Lower leg skin (tissue), 4 donors: ENCODE measurements around the gene LRP1B. TPM values are rescaled to one million over a fixed set of nuclear protein-coding genes. Genes with fewer than 3 reads are reported as not detected.

Experiments
- DNase-seq, 2 donors: peaks; one replicate each; pipeline ENCODE4 v3.0.0-alpha.2; 2019; ENCODE audit warnings: low spot score in 2 of 2
- H3K4me3 ChIP-seq: fragments of 200-600 bp; sonication (generic); 2 replicates; pipeline ENCODE4 v1.5.1; 2017; ENCODE audit warnings: mild to moderate bottlenecking, low read depth; ENCODE audit not compliant: poor library complexity, severe bottlenecking
- POLR2A ChIP-seq, 2 donors: fragments of 450-650 bp; IDR thresholded peaks; one replicate each; pipeline ENCODE4 v1.6.1; 2016 to 2017; ENCODE audit warnings: antibody characterized with exemption in 2 of 2, mild to moderate bottlenecking in 1 of 2, moderate library complexity in 1 of 2
- WGBS, 2 donors: methylation state at CpG; one replicate each; pipeline ENCODE4 v1.1.5; 2018; 5-methylcytosine and 5-hydroxymethylcytosine counted together
- intact Hi-C: fragments of 100-400 bp; cut with DNase I; formaldehyde crosslinking; loops from one replicate; pipeline ENCODE4 v1.15.0; 2023; ENCODE audit warnings: low total_unique reads
- total RNA-seq, 4 donors: library from RNA; depleted of rRNA; stranded (reverse); fragments of >200 nt; gene quantifications; one replicate each; pipeline ENCODE4 v1.1.0, GENCODE V29; 2016
- TF ChIP-seq, protein P1 (sequence below), 3 donors: fragments of 450-650 bp; IDR thresholded peaks; one replicate each; pipeline ENCODE4 v1.5.1; 2016; ENCODE audit warnings: antibody characterized with exemption in 3 of 3, mild to moderate bottlenecking in 3 of 3, moderate library complexity in 2 of 3

LRP1B gene
- total RNA-seq, 4 donors from 2014 or later: 0.80 to 1.6 (median 1.0) TPM

DNA sequence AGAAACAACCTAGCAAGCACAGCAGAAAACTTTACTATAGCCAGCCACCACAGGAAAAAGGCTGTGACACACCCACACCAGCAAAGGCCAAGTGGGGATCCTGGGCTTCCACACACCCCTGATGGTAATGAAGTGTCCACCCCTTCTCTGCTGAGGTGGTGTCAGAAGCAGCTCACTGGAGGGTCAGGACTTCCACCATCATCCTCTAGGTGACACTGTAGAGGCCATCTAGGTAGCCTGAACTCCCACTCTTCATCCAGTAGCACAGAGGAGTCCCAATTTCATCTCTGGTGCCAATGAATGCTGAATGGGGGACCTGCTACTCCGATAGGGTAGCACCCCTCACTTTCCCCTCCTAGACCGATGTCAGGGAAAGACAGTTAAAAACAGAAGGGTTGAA lies 1544.4 kb downstream of the LRP1B start:
- H3K4me3 ChIP-seq: no peak overlapping the region
- 82 to 85% methylated on average over 2 of the region's 2 CpGs for WGBS, 2 donors
- no peak for TF ChIP-seq POLR2A (IDR thresholded peaks at IDR 0.05)
- no peak for DNase-seq
- intact Hi-C loops: no loop called here

DNA sequence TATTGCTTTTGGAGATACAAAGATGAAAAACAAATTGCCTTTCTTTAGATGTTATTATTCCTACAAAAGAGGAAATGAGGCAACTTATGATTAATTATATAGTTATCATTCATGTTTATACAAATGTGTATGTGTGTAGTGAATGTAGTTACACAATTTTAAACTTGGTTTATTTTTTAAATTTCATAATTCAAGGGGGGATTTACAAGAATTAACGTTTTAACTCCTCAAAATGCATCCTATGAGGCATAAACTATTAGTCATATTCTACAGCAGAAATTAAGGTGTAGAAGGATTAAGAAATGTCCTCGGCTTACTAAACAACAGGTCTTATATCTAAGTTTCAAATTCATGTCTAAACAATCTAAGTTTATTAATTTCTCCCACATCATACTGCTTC lies 1545.8 kb downstream of the LRP1B start:
- no peak overlapping the region for H3K4me3 ChIP-seq
- intact Hi-C loops: no loop called here
- TF ChIP-seq, protein P1, sequence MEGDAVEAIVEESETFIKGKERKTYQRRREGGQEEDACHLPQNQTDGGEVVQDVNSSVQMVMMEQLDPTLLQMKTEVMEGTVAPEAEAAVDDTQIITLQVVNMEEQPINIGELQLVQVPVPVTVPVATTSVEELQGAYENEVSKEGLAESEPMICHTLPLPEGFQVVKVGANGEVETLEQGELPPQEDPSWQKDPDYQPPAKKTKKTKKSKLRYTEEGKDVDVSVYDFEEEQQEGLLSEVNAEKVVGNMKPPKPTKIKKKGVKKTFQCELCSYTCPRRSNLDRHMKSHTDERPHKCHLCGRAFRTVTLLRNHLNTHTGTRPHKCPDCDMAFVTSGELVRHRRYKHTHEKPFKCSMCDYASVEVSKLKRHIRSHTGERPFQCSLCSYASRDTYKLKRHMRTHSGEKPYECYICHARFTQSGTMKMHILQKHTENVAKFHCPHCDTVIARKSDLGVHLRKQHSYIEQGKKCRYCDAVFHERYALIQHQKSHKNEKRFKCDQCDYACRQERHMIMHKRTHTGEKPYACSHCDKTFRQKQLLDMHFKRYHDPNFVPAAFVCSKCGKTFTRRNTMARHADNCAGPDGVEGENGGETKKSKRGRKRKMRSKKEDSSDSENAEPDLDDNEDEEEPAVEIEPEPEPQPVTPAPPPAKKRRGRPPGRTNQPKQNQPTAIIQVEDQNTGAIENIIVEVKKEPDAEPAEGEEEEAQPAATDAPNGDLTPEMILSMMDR (IDR thresholded peaks at IDR 0.05): no peak
- no peak for TF ChIP-seq POLR2A (IDR thresholded peaks at IDR 0.05)
- no peak for DNase-seq
- WGBS, 2 donors: 39 to 61% methylated on average over 2 of the region's 2 CpGs

DNA sequence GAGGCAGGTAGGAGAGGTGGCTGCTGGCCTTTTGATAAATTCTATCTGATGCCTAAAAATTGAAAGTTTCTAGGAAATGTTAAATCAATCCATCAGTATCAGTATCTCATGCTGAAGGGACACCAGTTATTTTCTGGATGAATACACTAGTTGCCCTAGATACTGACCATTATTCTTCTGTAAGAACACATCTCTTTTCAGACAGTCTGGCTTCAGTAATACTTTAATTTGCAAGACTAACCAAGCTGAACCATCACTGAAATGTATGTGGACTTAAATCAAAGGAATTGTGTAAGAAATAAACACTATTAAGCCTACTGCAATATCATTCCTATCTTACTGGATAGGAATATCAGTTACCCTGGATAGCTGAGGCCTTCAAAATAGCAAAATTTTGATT lies 1546.3 kb downstream of the LRP1B start:
- TF ChIP-seq POLR2A (IDR thresholded peaks at IDR 0.05): no peak
- TF ChIP-seq, protein P1 (IDR thresholded peaks at IDR 0.05): no peak
- intact Hi-C loops: no loop called here
- no peak for DNase-seq
- H3K4me3 ChIP-seq: no peak overlapping the region

DNA sequence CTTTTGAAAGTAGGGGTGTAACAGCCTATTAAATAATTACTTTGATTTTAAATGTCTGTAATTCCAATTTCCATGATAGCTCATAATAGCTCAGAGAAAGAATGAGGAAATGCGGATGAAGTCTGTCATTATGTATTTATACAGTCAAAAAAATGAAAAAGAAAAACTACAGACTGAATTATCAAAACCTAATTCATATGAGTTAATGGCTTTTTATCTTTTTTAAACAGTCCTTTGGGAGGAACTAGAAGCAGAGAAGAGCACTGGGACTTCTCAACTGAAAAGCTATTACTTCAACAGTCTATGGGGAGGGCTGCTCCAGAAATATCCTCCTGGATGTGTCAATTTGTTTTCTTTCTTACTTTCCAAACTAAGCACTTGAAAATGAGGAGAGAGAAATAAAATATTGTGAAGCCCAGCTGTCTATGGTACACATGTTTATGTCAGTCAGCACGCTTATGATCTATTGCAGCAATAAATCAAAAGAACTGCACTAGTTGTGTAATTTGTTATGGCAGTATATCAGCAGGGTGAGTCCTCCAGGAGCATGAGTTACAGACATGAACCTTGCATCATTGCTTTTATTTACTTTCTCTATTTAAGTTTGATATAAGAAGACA lies 1550.2 kb downstream of the LRP1B start:
- WGBS, 2 donors: 44 to 48% methylated on average over 2 of the region's 2 CpGs
- no peak overlapping the region for H3K4me3 ChIP-seq
- no peak for DNase-seq
- TF ChIP-seq, protein P1 (IDR thresholded peaks at IDR 0.05): no peak
- no peak for TF ChIP-seq POLR2A (IDR thresholded peaks at IDR 0.05)
- intact Hi-C loops: no loop called here

DNA sequence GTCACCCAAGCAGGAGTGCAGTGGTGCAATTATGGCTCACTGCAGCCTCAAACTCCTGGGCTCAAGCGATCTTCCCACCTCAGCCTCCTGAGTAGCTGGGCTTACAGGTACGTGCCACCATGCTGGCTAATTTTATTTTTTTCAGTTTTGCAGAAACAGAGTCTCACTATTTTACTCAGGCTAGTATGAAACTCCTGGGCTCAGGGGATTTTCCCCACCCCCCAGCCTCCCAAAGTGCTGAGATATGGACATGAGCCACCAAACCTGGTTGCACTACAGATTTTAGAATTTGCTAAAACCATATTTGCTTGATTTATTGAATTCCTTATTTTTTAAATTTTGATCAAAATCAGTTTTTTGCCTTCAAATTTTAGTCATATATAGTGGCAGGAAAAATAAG lies 1553.4 kb downstream of the LRP1B start:
- no peak overlapping the region for H3K4me3 ChIP-seq
- intact Hi-C loops: no loop called here
- no peak for DNase-seq
- WGBS, 2 donors: 92 to 96% methylated on average over 2 of the region's 2 CpGs
- no peak for TF ChIP-seq POLR2A (IDR thresholded peaks at IDR 0.05)
- TF ChIP-seq, protein P1 (IDR thresholded peaks at IDR 0.05): no peak

DNA sequence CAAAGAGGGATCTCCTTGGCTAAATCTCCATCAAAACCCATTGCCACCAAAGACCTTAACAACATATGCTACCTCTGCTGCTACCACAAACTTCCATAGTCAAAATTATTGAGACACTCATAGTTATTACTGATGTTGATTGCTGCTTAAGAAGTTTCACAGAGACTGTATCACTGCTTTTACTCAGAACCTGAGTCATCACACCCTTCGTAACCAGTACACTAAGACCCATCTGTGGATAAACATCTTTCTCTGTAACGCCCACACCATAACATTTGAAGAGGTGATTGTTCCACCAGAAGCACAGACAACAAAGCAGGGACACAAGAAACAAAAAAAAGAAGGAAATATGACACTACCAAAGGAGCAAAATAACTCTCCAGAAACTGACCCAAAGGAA lies 1563.1 kb downstream of the LRP1B start:
- intact Hi-C loops: no loop called here
- WGBS, 2 donors: 91 to 93% methylated on average over 2 of the region's 2 CpGs
- H3K4me3 ChIP-seq: no peak overlapping the region
- no peak for TF ChIP-seq POLR2A (IDR thresholded peaks at IDR 0.05)
- DNase-seq: no peak

DNA sequence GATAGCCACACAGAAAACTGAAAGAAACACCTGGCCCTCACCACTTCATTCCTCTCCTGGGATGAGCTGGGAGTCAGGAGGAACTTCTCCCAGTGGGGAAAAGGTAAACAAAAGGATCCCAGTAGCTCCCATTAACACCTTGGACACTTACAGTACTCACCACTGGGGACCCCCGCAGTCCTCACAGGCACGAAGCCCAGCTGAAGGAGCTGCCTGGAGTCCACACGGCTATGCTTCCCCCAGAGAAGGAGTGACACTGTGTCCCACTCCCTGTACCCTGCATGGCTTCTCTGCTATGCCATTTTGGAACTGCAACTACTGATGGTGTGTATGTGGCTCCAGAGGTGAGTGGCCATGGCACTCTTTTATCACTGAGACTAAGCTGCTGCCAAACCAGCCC lies 1565.1 kb downstream of the LRP1B start:
- WGBS, 2 donors: 86 to 93% methylated on average over 3 of the region's 3 CpGs
- no peak for DNase-seq
- intact Hi-C loops: no loop called here
- no peak overlapping the region for H3K4me3 ChIP-seq
- TF ChIP-seq POLR2A (IDR thresholded peaks at IDR 0.05): no peak
- TF ChIP-seq, protein P1 (IDR thresholded peaks at IDR 0.05): no peak
